Liver (tissue), 9 donors: Measurements from ENCODE around the gene DDO. TPM values are rescaled to one million over a fixed set of nuclear protein-coding genes. Genes with fewer than 3 reads are reported as not detected.

ENCODE experiments used
- DNase-seq: peaks from one replicate; pipeline ENCODE4 v3.0.0-alpha.2; 2017; ENCODE audit warnings: low spot score
- H3K27ac ChIP-seq, 2 donors: one replicate each; pipeline ENCODE4 v1.7.0; 2013; ENCODE audit warnings: inconsistent platforms in 2 of 2, low read length in 2 of 2, control low read depth in 1 of 2, low read depth in 1 of 2, mild to moderate bottlenecking in 1 of 2
- H3K27me3 ChIP-seq, 4 donors: one replicate each; pipeline versions ENCODE4 v1.6.1 to v1.7.0; 2013; ENCODE audit warnings: low read length in 3 of 4, inconsistent platforms in 1 of 4, mild to moderate bottlenecking in 1 of 4, moderate library complexity in 1 of 4; ENCODE audit not compliant: control insufficient read depth in 4 of 4, insufficient read depth in 4 of 4
- H3K36me3 ChIP-seq, 4 donors: one replicate each; pipeline versions ENCODE4 v1.6.1 to v1.7.0; 2013; ENCODE audit warnings: low read length in 3 of 4, mild to moderate bottlenecking in 3 of 4, low read depth in 1 of 4, moderate library complexity in 1 of 4; ENCODE audit not compliant: control insufficient read depth in 4 of 4, insufficient read depth in 3 of 4
- H3K4me1 ChIP-seq, 4 donors: one replicate each; pipeline versions ENCODE4 v1.6.1 to v1.7.0; 2013; ENCODE audit warnings: low read length in 3 of 4, mild to moderate bottlenecking in 3 of 4, moderate library complexity in 1 of 4; ENCODE audit not compliant: control insufficient read depth in 4 of 4, insufficient read depth in 4 of 4
- H3K4me3 ChIP-seq, 3 donors: one replicate each; pipeline versions ENCODE4 v1.6.1 to v1.7.0; 2013; ENCODE audit warnings: low read length in 3 of 3, control low read depth in 1 of 3, low read depth in 1 of 3, mild to moderate bottlenecking in 1 of 3
- H3K9ac ChIP-seq, 2 donors: one replicate each; pipeline ENCODE4 v1.7.0; 2013; ENCODE audit warnings: low read length in 2 of 2, mild to moderate bottlenecking in 2 of 2, moderate library complexity in 2 of 2, control low read depth in 1 of 2, low read depth in 1 of 2
- H3K9me3 ChIP-seq, 4 donors: one replicate each; pipeline versions ENCODE4 v1.6.1 to v1.7.0; 2013; ENCODE audit warnings: low read length in 3 of 4; ENCODE audit not compliant: control insufficient read depth in 4 of 4
- ATF3 ChIP-seq: IDR thresholded peaks from 2 replicates; pipeline ENCODE4 v1.6.1; 2016; ENCODE audit warnings: antibody characterized with exemption
- CTCF ChIP-seq: fragments of 150-350 bp; IDR thresholded peaks from 2 replicates; pipeline ENCODE4 v1.5.1; 2017; ENCODE audit warnings: improper control_type of control experiment, low read depth, low read length; ENCODE audit not compliant: missing input control
- EGR1 ChIP-seq, 2 donors: IDR thresholded peaks; 2 replicates each; pipeline ENCODE4 v1.6.1; 2016 to 2018; ENCODE audit warnings: antibody characterized with exemption in 2 of 2, low read depth in 2 of 2
- FOXA1 ChIP-seq: IDR thresholded peaks from 2 replicates; pipeline ENCODE4 v1.6.1; 2016; ENCODE audit warnings: antibody characterized with exemption
- FOXA2 ChIP-seq: IDR thresholded peaks from 2 replicates; pipeline ENCODE4 v1.6.1; 2016; ENCODE audit warnings: antibody characterized with exemption
- GABPA ChIP-seq, 2 donors: IDR thresholded peaks in 1 of 2; conservative IDR thresholded peaks in 1 of 2; 2 replicates each; pipeline ENCODE4 v1.6.1; 2016; ENCODE audit warnings: antibody characterized with exemption in 2 of 2, mild to moderate bottlenecking in 1 of 2, moderate library complexity in 1 of 2
- HNF4A ChIP-seq, 2 donors: conservative IDR thresholded peaks; 2 replicates each; pipeline ENCODE4 v1.6.1; 2016; ENCODE audit warnings: antibody characterized with exemption in 2 of 2, mild to moderate bottlenecking in 2 of 2
- HNF4G ChIP-seq: IDR thresholded peaks from 2 replicates; pipeline ENCODE4 v1.6.1; 2016; ENCODE audit warnings: antibody characterized with exemption
- JUND ChIP-seq, 2 donors: IDR thresholded peaks; 2 replicates each; pipeline ENCODE4 v1.6.1; 2016; ENCODE audit warnings: antibody characterized with exemption in 2 of 2
- MAX ChIP-seq: IDR thresholded peaks from 2 replicates; pipeline ENCODE4 v1.6.1; 2016; ENCODE audit warnings: antibody characterized with exemption
- NR2F2 ChIP-seq: IDR thresholded peaks from 2 replicates; pipeline ENCODE4 v1.6.1; 2016; ENCODE audit warnings: antibody characterized with exemption
- RAD21 ChIP-seq, 2 donors: IDR thresholded peaks; 2 replicates each; pipeline ENCODE4 v1.6.1; 2016; ENCODE audit warnings: antibody characterized with exemption in 2 of 2, mild to moderate bottlenecking in 2 of 2
- REST ChIP-seq: IDR thresholded peaks from 2 replicates; pipeline ENCODE4 v1.6.1; 2016; ENCODE audit warnings: antibody characterized with exemption, mild to moderate bottlenecking
- RXRA ChIP-seq, 2 donors: IDR thresholded peaks; 2 replicates each; pipeline ENCODE4 v1.6.1; 2017 to 2018; ENCODE audit warnings: antibody characterized with exemption in 2 of 2, mild to moderate bottlenecking in 1 of 2
- SP1 ChIP-seq: IDR thresholded peaks from 2 replicates; pipeline ENCODE4 v1.6.1; 2018; ENCODE audit warnings: antibody characterized with exemption, mild to moderate bottlenecking
- TAF1 ChIP-seq: conservative IDR thresholded peaks from 2 replicates; pipeline ENCODE4 v1.6.1; 2016; ENCODE audit warnings: antibody characterized with exemption, mild to moderate bottlenecking
- YY1 ChIP-seq: IDR thresholded peaks from 2 replicates; pipeline ENCODE4 v1.6.1; 2016; ENCODE audit warnings: antibody characterized with exemption, mild to moderate bottlenecking
- ZBTB33 ChIP-seq: IDR thresholded peaks from 2 replicates; pipeline ENCODE4 v1.6.1; 2016; ENCODE audit warnings: antibody characterized with exemption
- WGBS: extraction: QIAGEN DNeasy Blood & Tissue Kit; methylation state at CpG from one replicate; pipeline ENCODE4 v1.1.7; 2013; 5-methylcytosine and 5-hydroxymethylcytosine counted together
- polyA plus RNA-seq, 2 donors: library from polyadenylated mRNA; stranded (reverse) in 1 of 2; unstranded in 1 of 2; fragments of 200-250 nt in 1 of 2; fragments of >200 nt in 1 of 2; fragmentation: Nextera tagmentation in 1 of 2; extraction: Ambion mirVana in 1 of 2; gene quantifications; one replicate each; pipeline versions ENCODE4 v1.2.1 to v1.2.3, GENCODE V29; 2013 to 2015
- total RNA-seq, 2 donors: library from RNA; depleted of rRNA; stranded (reverse); fragments of >200 nt; gene quantifications; one replicate each; pipeline ENCODE4 v1.2.3, GENCODE V29; 2014
- donor health status: healthy.
- donor health status: healthy.
- donor health status: healthy.
- donor health status: healthy.
- donor health status: healthy.

Gene DDO
- total and polyA plus RNA-seq, 4 donors = 4.9 to 11.1 (median 7.0) TPM

GRCh38 chr6:110456694-110457093 is 41.3 kb upstream of the DDO start (continued):
- TF ChIP-seq GABPA (IDR thresholded peaks at IDR 0.05 in 1 of 2, conservative IDR thresholded peaks at IDR 0.05 in 1 of 2) = no peak

GRCh38 chr6:110449541-110449895 is 34.1 kb upstream of the DDO start:
- DNase-seq = no peak
- H3K27me3 ChIP-seq = no peaks in the 10 kb centered on the region
- H3K27ac ChIP-seq = no peak overlapping the region
- H3K9me3 ChIP-seq = no peaks in the 10 kb centered on the region
- no peak overlapping the region for H3K9ac ChIP-seq
- H3K4me1 ChIP-seq = no peaks in the 10 kb centered on the region
- WGBS = 87% methylated on average over 4 of the region's 4 CpGs
- H3K4me3 ChIP-seq = no peak overlapping the region
- H3K36me3 ChIP-seq = no peaks in the 10 kb centered on the region
- TF ChIP-seq TAF1 (no peak), YY1 (no peak), HNF4A (conservative IDR thresholded peaks at IDR 0.05) (no peak), JUND (IDR thresholded peaks at IDR 0.05) (no peak)

- no peaks in the 10 kb centered on the region for H3K9me3 ChIP-seq
- H3K27ac ChIP-seq = no peak overlapping the region
- H3K4me1 ChIP-seq = no peaks in the 10 kb centered on the region
- 65% methylated on average over 4 of the region's 4 CpGs for WGBS
- H3K27me3 ChIP-seq = no peaks in the 10 kb centered on the region
- no peaks in the 10 kb centered on the region for H3K36me3 ChIP-seq
- H3K9ac ChIP-seq = no peak overlapping the region
- TF ChIP-seq EGR1 (IDR thresholded peaks at IDR 0.05; ENCODE audit: low read depth in 2 of 2) (no peak), HNF4G (no peak), CTCF (no peak), REST (no peak), ZBTB33 (no peak), ATF3 (no peak), NR2F2 (no peak), HNF4A (conservative IDR thresholded peaks at IDR 0.05) (no peak), MAX (no peak), YY1 (no peak), TAF1 (no peak), RXRA (IDR thresholded peaks at IDR 0.05) (no peak), JUND (IDR thresholded peaks at IDR 0.05) (no peak), GABPA (IDR thresholded peaks at IDR 0.05 in 1 of 2, conservative IDR thresholded peaks at IDR 0.05 in 1 of 2) (no peak), RAD21 (IDR thresholded peaks at IDR 0.05) (no peak), FOXA2 (no peak), SP1 (no peak), FOXA1 (no peak)
- DNase-seq = no peak
- H3K4me3 ChIP-seq = no peak overlapping the region
Observed at GRCh38 chr6:110448846-110449540, 33.6 kb upstream of the DDO start.
